HCT116 (cell line): ENCODE data around the gene DLL1. TPM values are rescaled to one million over a fixed set of nuclear protein-coding genes. Genes with fewer than 3 reads are reported as not detected.

Experiments used
- ATAC-seq: fragments of 200-7000 bp; cut with Tn5 transposase; 2 replicates; pipeline ENCODE4 v1.9.1; 2020; ENCODE audit warnings: mild to moderate bottlenecking, moderate library complexity
- BruUV-seq: library from RNA; stranded (reverse); fragments of 400-500 nt; replicated peaks from 2 replicates; lab custom pipeline; 2021; lab: Mats Ljungman, UMichigan
- CTCF ChIA-PET: fragments of 300-600 bp; sonication (Branson Sonifier 250); formaldehyde crosslinking; loops from one replicate; lab custom pipeline; 2021; ENCODE audit warnings: antibody characterized with exemption; lab: Charles Lee
- POLR2A ChIA-PET: fragments of 300-600, 350-600 bp; sonication (Branson Sonifier 250); formaldehyde crosslinking; loops from one replicate; lab custom pipeline; 2021; ENCODE audit warnings: antibody characterized with exemption; lab: Charles Lee
- RAD21 ChIA-PET, 2 experiments: fragments of 300-600 bp; sonication (Branson Sonifier 250); formaldehyde crosslinking; loops; one replicate each; lab custom pipeline; 2023; ENCODE audit warnings: low total read pairs in 2 of 2; ENCODE audit not compliant: uncharacterized antibody in 2 of 2, unreplicated experiment in 2 of 2, low non-redundant PET in 1 of 2; lab: Charles Lee
- DNase-seq: peaks from one replicate; pipeline ENCODE4 v3.0.0-alpha.2; 2010; ENCODE audit warnings: low read depth, low spot score
- H2AFZ ChIP-seq: fragments of 200-600 bp; shearing (Covaris generic), sonication (generic); 2 replicates; pipeline ENCODE4 v1.6.1; 2017; ENCODE audit warnings: low read depth, mixed run types, mixed read lengths, antibody characterized with exemption, low read length; ENCODE audit not compliant: poor library complexity, severe bottlenecking
- H3K27ac ChIP-seq: 2 replicates; pipeline ENCODE4 v1.5.1; 2012; ENCODE audit warnings: low read depth, low read length
- H3K27me3 ChIP-seq: fragments of 200-600 bp; sonication (generic); 2 replicates; pipeline ENCODE4 v1.6.1; 2016; ENCODE audit warnings: mixed run types, low read length, mixed read lengths; ENCODE audit not compliant: insufficient read depth
- H3K36me3 ChIP-seq, 2 experiments: fragments of 200-500 bp in 1 of 2; fragments of 200-600 bp in 1 of 2; sonication (Bioruptor generic) in 1 of 2; sonication (generic) in 1 of 2; 2 replicates each; pipeline versions ENCODE4 v1.5.1 to v1.6.1; 2014 to 2016; ENCODE audit warnings: low read length in 2 of 2, inconsistent platforms in 1 of 2, mixed read lengths in 1 of 2, mixed run types in 1 of 2; ENCODE audit not compliant: insufficient read depth in 2 of 2, control insufficient read depth in 1 of 2
- H3K4me1 ChIP-seq, 2 experiments: fragments of 200-600 bp in 1 of 2; sonication (generic) in 1 of 2; 2 replicates each; pipeline versions ENCODE4 v1.5.1 to v1.6.1; 2012 to 2017; ENCODE audit warnings: low read length in 2 of 2, inconsistent platforms in 1 of 2, mild to moderate bottlenecking in 1 of 2, mixed read lengths in 1 of 2, mixed run types in 1 of 2, moderate library complexity in 1 of 2; ENCODE audit not compliant: insufficient read depth in 2 of 2, control insufficient read depth in 1 of 2
- H3K4me2 ChIP-seq: fragments of 200-600 bp; sonication (generic); 2 replicates; pipeline ENCODE4 v1.6.1; 2017; ENCODE audit warnings: mixed run types, low read length, mixed read lengths
- H3K4me3 ChIP-seq, 2 experiments: fragments of 200-600 bp in 1 of 2; sonication (generic) in 1 of 2; replicated peaks in 1 of 2; 2 replicates each; pipeline ENCODE4 v1.5.1; 2011 to 2016; ENCODE audit warnings: low read length in 2 of 2, control low read depth in 1 of 2, low read depth in 1 of 2, mild to moderate bottlenecking in 1 of 2, mixed read lengths in 1 of 2, mixed run types in 1 of 2
- H3K79me2 ChIP-seq: fragments of 200-600 bp; sonication (generic); 2 replicates; pipeline ENCODE4 v1.6.1; 2017; ENCODE audit warnings: mild to moderate bottlenecking, mixed run types, low read length, moderate library complexity, mixed read lengths; ENCODE audit not compliant: insufficient read depth
- H3K9ac ChIP-seq: fragments of 200-600 bp; sonication (generic); 2 replicates; pipeline ENCODE4 v1.6.1; 2016; ENCODE audit warnings: low read length, mixed read lengths
- H3K9me2 ChIP-seq: fragments of 200-600 bp; sonication (generic), shearing (Covaris generic); 2 replicates; pipeline ENCODE4 v1.6.1; 2017; ENCODE audit warnings: mixed run types, mild to moderate bottlenecking, moderate library complexity; ENCODE audit not compliant: insufficient read depth
- H3K9me3 ChIP-seq, 2 experiments: fragments of 200-500 bp in 1 of 2; fragments of 200-600 bp in 1 of 2; sonication (Bioruptor generic) in 1 of 2; sonication (generic) in 1 of 2; 2 replicates each; pipeline ENCODE4 v1.6.1; 2014 to 2017; ENCODE audit warnings: low read length in 2 of 2, mixed read lengths in 2 of 2, inconsistent platforms in 1 of 2, low read depth in 1 of 2, mild to moderate bottlenecking in 1 of 2, mixed run types in 1 of 2, moderate library complexity in 1 of 2; ENCODE audit not compliant: control insufficient read depth in 1 of 2, insufficient read depth in 1 of 2
- H4K20me1 ChIP-seq: fragments of 200-600 bp; sonication (generic), shearing (Covaris generic); 2 replicates; pipeline ENCODE4 v1.6.1; 2017; ENCODE audit warnings: mixed run types, mild to moderate bottlenecking, moderate library complexity; ENCODE audit not compliant: insufficient read depth
- ATF3 ChIP-seq: IDR thresholded peaks from 2 replicates; pipeline ENCODE4 v1.6.1; 2012
- EZH2 ChIP-seq: fragments of 200-600 bp; sonication (generic); IDR thresholded peaks from 2 replicates; pipeline ENCODE4 v1.6.1; 2017; ENCODE audit warnings: antibody characterized with exemption, mixed run types
- EZH2phosphoT487 ChIP-seq: fragments of 200-600 bp; IDR thresholded peaks from 2 replicates; pipeline ENCODE4 v1.6.1; 2018; ENCODE audit warnings: antibody characterized with exemption, borderline replicate concordance
- JUND ChIP-seq: IDR thresholded peaks from 2 replicates; pipeline ENCODE4 v1.6.1; 2012
- MAX ChIP-seq: IDR thresholded peaks from 2 replicates; pipeline ENCODE4 v1.6.1; 2012
- SP1 ChIP-seq: IDR thresholded peaks from 2 replicates; pipeline ENCODE4 v1.6.1; 2012; ENCODE audit warnings: low read depth
- YY1 ChIP-seq: IDR thresholded peaks from 2 replicates; pipeline ENCODE4 v1.6.1; 2011; ENCODE audit warnings: low read length, low read depth, moderate library complexity, mild to moderate bottlenecking; ENCODE audit not compliant: insufficient replicate concordance; ENCODE audit errors: extremely low read depth
- ZNF274 ChIP-seq: fragments of 200-500 bp; sonication (Bioruptor generic); IDR thresholded peaks from 2 replicates; pipeline ENCODE4 v1.6.1; 2014; ENCODE audit warnings: mild to moderate bottlenecking, low read depth, low read length, inconsistent platforms
- intact Hi-C: fragments of 100-400 bp; cut with micrococcal nuclease; formaldehyde crosslinking; loops from 2 replicates; pipeline ENCODE4 v1.10.0; 2022
- total RNA-seq: library from RNA; stranded (reverse); gene quantifications from one replicate; pipeline ENCODE4 v1.2.1, GENCODE V29; 2021; ENCODE audit not compliant: unreplicated experiment

DLL1 gene
- total RNA-seq, 1 experiment from 2014 or later = 5.3 TPM

GRCh38 chr6:170276369-170277057, 14.4 kb downstream of the DLL1 start:
- H3K36me3 ChIP-seq = no peaks in the 10 kb centered on the region
- H2AFZ ChIP-seq = no peak overlapping the region
- RAD21 ChIA-PET = no interaction called here
- POLR2A ChIA-PET = no interaction called here
- no peak overlapping the region for H3K9ac ChIP-seq
- H3K9me2 ChIP-seq = no peaks in the 10 kb centered on the region
- CTCF ChIA-PET = no interaction called here
- no peaks in the 10 kb centered on the region for H4K20me1 ChIP-seq
- H3K9me3 ChIP-seq = no peaks in the 10 kb centered on the region
- H3K4me3 ChIP-seq = no peak overlapping the region
- TF ChIP-seq ATF3 (no peak), YY1 (no peak), JUND (no peak), SP1 (no peak), ZNF274 (no peak), EZH2 (no peak), MAX (no peak), EZH2phosphoT487 (no peak)
- no peak overlapping the region for H3K4me2 ChIP-seq
- H3K27ac ChIP-seq = no peak overlapping the region
- ATAC-seq = no peak
- no peak for DNase-seq
- H3K27me3 ChIP-seq = no peaks in the 10 kb centered on the region
- BruUV-seq = no TSS peak
- peaks cover 0 to 11% of the 10 kb centered on the region in 2 experiments; a peak in 3 of 4 replicates for H3K4me1 ChIP-seq
- intact Hi-C loops = no loop called here
- H3K79me2 ChIP-seq = no peaks in the 10 kb centered on the region
